Activated CD4-positive, alpha-beta T cell treated with anti-CD3 and anti-CD28 coated beads, Interleukin-2, amount 50 U/mL, for 48 hours (primary cell): Measurements from ENCODE around the gene CCDC17.
"Not testable (repeated sequence)": the region's sequence is repeated elsewhere in the genome, so short reads cannot be mapped to it uniquely, and the experiment has no call there.

Source experiments
- DNase-seq, 2 experiments: peaks; one replicate each; pipeline ENCODE4 v3.0.0-alpha.2; 2020

CCDC17 gene

DNA sequence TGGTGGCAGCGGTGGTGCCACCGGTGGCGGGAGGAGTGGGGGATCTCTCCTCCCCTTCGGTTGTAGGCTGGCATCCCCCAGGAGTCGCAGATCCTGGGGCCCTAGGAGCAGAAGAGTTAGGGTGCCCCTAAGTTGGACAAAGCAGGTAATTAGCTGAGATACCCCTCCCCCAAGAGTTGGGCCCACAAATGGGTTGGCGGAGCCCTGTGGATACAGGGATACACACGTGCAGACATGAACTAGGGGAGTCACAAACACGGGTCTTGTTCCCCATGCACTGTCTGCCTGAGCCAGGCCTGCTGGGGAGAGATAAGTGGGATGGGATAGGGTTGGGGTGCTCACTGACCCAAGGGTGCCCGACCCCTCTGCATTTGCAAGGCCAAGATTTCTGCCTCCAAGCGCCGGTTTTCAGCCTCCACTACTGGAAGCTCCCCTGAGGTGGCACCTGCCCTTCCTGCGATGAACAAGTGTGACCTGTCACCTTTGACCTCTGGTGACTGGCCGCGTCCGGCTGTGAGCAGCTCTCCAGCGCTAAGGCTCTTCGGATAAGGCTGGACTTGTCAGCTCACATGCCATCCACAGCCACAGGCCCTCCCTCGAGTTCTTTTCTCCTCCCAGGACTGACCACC, 1.8 kb downstream of the CCDC17 start:
- no peak for DNase-seq

DNA sequence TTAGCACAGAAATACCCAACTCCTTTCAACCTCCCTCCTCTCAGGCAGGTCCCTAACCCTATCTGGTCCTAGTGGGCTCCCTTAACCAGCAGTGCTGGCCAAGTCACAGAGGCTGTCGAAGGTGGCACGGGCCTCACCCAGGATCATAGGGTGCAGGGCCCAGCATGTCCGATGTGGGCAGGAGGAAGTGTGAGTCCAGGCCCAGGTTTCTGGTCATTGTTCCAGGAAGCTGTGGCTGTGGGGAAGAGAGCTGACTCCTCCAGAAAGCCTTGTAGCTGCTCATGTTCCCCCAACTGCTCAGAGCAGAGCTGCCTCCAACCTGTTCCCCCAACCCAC, 2.4 kb downstream of the CCDC17 start:
- no peak for DNase-seq

GRCh38 chr1:45620588-45621500, 3.0 kb downstream of the CCDC17 start:
- DNase-seq: no peak

DNA sequence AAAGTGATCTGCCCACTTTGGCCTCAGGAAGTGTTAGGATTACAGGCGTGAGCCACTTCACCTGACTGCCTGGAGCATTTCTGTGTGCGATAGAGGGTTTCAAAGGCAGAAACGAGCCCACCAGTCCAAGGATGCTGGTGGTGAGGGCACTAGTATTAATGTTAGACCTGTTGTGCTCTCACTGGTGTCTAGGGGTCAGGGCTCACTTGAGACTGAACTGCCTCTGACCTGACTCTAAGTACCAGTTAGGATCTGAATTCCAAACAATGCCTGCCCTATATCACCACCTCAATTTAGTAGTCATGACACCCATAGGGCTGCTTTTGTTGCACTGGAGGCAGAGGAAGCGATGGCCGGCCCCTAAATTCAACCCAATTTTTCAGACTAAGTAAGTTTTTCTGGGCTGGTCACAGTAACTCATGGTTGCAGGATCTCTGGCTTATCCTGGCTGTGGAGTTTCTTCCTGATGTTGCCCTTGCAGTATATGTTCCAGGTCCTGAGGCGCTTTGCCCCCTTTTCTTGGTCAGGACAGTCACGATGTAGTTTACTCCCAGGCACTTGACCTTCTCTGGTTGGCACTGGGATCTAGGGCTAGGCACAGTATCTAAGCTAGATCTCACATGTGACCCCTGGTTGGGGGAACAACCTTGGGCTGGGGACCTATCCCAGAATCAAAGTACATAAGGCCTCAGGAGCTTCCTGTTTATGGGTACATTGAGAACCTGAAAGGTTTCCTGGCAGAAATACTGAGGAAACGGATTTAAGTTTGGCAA, 4.5 kb downstream of the CCDC17 start:
- DNase-seq: no peak

- no peak for DNase-seq
Measured at GRCh38 chr1:45617618-45618017, 6.2 kb downstream of the CCDC17 start.

- no peak for DNase-seq
Measured at GRCh38 chr1:45615885-45616284, 8.0 kb downstream of the CCDC17 start.

GRCh38 chr1:45612941-45613579, 10.8 kb downstream of the CCDC17 start:
- DNase-seq: no peak

DNA sequence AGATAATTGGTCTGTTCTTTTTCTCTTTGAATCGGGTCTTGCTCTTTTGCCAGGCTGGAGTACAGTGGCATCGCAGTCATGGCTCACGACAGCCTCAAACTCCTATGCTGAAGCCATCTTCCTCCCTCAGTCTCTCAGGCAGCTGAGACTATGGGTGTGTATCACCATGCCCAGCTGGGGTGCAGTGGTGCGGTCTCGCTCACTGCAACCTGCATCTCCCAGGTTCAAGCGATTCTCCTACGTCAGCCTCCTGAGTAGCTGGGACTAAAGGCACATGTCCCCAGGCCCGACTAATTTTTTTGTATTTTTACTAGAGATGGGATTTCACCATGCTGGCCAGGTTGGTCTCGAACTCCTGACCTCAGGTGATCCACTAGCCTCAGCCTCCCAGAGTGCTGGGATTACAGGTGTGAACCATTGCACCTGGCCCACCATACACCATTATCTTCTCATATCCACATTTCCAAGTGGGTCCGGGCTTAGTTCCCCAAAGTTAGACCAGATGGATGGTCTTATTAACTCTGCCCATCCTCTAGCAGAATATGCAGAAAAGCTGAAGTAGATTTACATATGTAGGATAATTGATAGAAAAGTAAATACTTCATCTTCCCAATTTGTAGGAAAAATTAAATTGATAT, 13.1 kb downstream of the CCDC17 start:
- DNase-seq: no peak

- DNase-seq: no peak
Measured at GRCh38 chr1:45608175-45609156, 15.4 kb downstream of the CCDC17 start.

GRCh38 chr1:45607404-45608074, 16.3 kb downstream of the CCDC17 start:
- no peak for DNase-seq

GRCh38 chr1:45604239-45604638, 19.6 kb downstream of the CCDC17 start:
- no peak for DNase-seq

DNA sequence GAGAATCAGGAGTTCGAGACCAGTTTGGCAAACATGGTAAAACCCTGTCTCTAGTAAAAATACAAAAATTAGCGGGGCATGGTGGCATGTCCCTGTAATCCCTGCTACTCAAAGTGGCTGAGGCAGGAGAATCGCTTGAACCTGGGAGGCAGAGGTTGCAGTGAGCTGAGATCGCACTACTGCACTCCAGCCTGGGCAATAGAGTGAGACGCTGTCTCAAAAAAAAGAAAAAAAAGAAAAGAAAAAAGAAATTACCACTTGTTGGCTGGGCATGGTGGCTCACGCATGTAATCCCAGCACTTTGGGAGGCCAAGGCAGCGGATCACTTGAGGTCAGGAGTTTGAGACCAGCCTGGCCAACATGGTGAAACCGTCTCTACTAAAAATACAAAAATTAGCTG, 27.1 kb downstream of the CCDC17 start:
- DNase-seq: not testable (repeated sequence)

GRCh38 chr1:45594412-45594811, 29.4 kb downstream of the CCDC17 start:
- DNase-seq: no peak

- no peak for DNase-seq
Measured at GRCh38 chr1:45589861-45590260, 34.0 kb downstream of the CCDC17 start.

DNA sequence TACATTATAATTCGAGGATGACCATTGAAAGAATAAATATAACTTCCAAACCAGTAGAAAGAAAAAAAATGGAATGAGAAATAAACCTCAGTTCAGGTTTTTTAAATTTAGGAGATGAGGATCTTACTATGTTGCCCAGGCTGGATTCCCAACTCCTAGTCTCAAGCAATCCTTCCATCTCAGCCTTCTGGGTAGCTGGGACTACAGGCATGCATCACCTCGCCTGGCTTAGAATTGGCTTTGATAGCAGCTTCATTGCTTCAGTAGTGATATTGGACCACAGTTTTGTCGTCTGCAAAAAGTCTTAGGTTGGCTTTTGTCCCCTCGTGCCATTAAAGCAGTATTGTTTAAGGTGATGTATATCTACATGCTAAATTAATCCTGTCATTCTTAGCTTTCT, 37.1 kb downstream of the CCDC17 start:
- DNase-seq: no peak

DNA sequence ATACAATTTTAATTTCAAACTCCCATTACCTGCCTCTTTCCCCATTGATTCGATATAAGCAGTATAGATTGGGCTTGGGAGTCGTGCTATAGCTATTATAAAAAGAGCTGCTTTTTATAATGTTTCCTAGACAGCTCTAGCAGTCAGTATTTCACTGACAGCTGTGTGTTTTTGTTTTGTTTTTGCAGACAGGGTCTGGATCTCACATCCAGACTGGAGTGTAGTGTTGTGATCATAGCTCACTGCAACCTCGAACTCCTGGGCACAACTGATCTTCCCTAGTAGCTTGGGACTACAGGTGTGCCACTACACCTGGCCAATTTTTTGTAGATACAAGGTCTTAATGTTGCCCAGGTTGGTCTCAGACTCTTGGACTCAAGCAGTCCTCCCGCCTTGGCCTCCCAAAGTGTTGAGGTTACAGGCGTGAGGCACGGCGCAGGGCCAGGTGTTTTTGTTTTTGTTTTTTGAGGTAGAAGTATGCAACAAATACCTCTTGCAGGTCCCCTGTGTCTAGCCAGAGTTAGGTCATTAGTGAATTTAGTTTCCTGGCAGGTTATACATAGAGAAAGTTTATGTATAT, 38.3 kb downstream of the CCDC17 start:
- DNase-seq: no peak

- no peak for DNase-seq
Measured at GRCh38 chr1:45585110-45585426, 38.8 kb downstream of the CCDC17 start.

GRCh38 chr1:45584351-45585109, 39.3 kb downstream of the CCDC17 start:
- peak; percentile 91 for DNase-seq

DNA sequence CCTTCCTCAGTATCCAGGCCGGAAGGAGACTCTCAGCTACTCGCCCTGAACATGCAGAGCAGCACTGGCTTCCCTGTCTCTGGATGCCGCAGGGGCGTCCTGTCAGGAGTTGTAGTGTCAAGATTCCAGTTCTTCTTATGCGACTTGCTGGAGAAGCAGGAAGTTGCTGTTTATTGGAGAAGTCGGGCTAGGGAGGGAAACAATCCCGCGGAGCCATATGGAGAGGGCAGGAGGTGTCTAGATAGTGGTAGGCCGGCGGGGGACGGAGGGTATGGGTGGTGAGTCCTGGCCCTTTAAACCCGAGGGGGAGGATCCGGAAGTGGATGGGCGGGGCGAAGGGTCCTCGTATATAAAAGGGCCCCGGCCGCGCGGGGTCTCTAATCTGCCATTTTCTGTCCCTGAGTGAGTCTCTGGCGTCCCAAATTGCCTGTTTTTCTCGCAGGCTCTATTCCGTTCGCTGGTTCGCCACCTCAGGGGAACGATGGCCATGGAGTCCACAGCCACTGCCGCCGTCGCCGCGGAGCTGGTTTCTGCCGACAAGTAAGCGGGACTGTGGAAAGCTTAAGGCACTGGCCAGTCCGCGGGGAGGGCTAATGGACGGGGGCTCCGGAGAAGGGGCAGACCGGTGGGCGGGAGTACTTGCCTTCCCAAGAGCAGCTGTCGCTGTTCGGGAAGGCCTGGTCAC, 40.0 kb downstream of the CCDC17 start, which contains the start of gene NASP:
Gene NASP (plus strand): TSS at position 376 of the 685 bp plus-strand sequence. CDS start 106 bp downstream, at position 482.
- peak; percentile 94 to 96 for DNase-seq
